ENCODE data around the gene NFIC. TPM values are rescaled to one million over a fixed set of nuclear protein-coding genes. Genes with fewer than 3 reads are reported as not detected.
A peak's percentile ranks its signal among the peaks of the same experiment; 100 is the strongest.

NFIC gene
- total and polyA plus RNA-seq, 2 of the 4 experiments (the other 2 are of a cell fraction), result 21.9 to 32.1 TPM

DNA sequence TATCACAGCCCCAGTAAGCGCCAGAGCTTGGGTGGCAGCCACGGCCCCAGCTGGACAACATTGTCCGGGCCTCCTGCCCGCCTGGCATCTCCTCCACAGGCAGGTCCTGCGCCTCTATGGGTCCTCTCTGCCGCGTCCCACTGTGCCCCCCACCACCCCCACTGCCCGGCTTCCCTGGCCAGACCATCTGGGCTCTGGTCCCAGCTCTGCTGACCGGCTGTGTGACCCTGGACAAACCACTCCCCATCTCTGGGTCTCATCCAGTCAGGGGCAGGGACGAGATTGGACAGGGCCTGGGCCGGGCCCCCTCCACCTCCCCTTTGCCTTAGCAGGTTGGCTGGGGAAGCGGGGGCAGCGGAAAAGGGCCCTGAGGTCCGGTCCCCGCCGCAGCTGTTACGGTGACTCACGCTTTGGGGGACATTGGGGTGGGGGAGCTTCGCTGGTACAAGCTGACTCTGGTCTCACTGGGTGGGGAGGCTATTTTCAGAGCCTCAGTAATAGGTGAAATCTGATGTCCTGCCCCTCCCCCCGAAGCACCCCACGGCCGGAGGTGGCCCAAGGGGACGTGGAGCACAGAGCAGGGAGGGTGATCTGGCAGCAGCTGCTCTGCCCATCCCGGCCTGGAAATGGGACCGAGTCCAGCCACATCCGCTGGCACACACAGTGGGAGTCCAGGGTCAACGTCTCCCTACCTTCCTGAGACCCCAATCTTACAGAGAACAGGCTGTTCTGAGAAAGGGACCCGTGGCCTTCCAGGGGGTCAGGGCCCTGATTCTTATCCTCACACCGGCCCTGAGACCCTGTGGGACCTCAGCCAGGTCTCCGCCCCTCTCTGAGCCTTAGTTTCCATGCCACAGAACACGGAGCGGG, 9.1 kb downstream of the NFIC start:
- Histone ChIP-seq H2BK15ac (ENCODE audit: low read depth, low read length) (0 out of 3 replicates have a peak overlapping the region, but pooled peaks have one; percentile 27), H3K9me3 (ENCODE audit: control insufficient read depth, insufficient read depth, low read length) (no peaks in the 10 kb centered on the region), H3K79me1 (ENCODE audit: low read depth in 1 of 2, low read length in 2 of 2) (peaks cover 0 to 69% of the 10 kb centered on the region in 2 experiments; a peak in 2 of 4 replicates), H3K36me3 (ENCODE audit: control insufficient read depth, insufficient read depth, low read length) (peaks cover 8% of the 10 kb centered on the region), H3K4me3 (ENCODE audit: insufficient read depth, low read depth, low read length) (no peak overlapping the region), H3K18ac (ENCODE audit: low read depth, low read length) (peak overlapping the region; percentile 22; the same call in 1 of the 2 replicates), H4K91ac (ENCODE audit: insufficient read depth, low read depth, low read length) (peak overlapping the region; percentile 52; the same call in 1 of the 2 replicates), H3K4ac (ENCODE audit: low read depth, low read length) (peak overlapping the region; percentile 78), H3K9me1 (ENCODE audit: insufficient read depth, low read length) (peaks cover 18% of the 10 kb centered on the region), H3K4me1 (ENCODE audit: control insufficient read depth, insufficient read depth, low read length) (peaks cover 24% of the 10 kb centered on the region), H4K5ac (ENCODE audit: low read depth, low read length) (no peak overlapping the region), H3K56ac (ENCODE audit: extremely low read depth, insufficient read depth, low read length) (no peak overlapping the region; the same call in 1 of the 2 replicates), H3K4me2 (ENCODE audit: low read depth, low read length) (peak overlapping the region; percentile 37), H2BK20ac (ENCODE audit: low read depth, low read length) (no peak overlapping the region), H2AK9ac (replicated peaks; ENCODE audit: low read depth, low read length, poor library complexity) (peak overlapping the region; percentile 93), H2AFZ (replicated peaks; ENCODE audit: low read length, poor library complexity) (peak overlapping the region; percentile 79), H3K27me3 (ENCODE audit: control insufficient read depth, insufficient read depth, low read length) (no peaks in the 10 kb centered on the region), H2AK5ac (ENCODE audit: low read depth, low read length) (peak overlapping the region; percentile 98), H4K20me1 (ENCODE audit: insufficient read depth, low read length) (peaks cover 88% of the 10 kb centered on the region), H3K27ac (ENCODE audit: insufficient read depth, low read length) (peak overlapping the region; percentile 66), H3K9ac (ENCODE audit: low read depth, low read length) (peak overlapping the region; percentile 26; the same call in 1 of the 2 replicates), H3K23ac (ENCODE audit: low read depth, low read length) (0 out of 2 replicates have a peak overlapping the region, but pooled peaks have one; percentile 27), H3K14ac (replicated peaks; ENCODE audit: low read depth, low read length) (peak overlapping the region; percentile 25; the same call in 1 of the 2 replicates), H4K8ac (ENCODE audit: low read depth in 2 of 2, low read length in 2 of 2) (peak overlapping the region; percentile 31 to 32; a peak in 1 of 4 replicates), H2BK120ac (ENCODE audit: low read depth, low read length) (peak overlapping the region; percentile 29; the same call in 1 of the 2 replicates), H2BK5ac (ENCODE audit: low read depth, low read length, poor library complexity, severe bottlenecking) (peak overlapping the region; percentile 81)
- DNase-seq (peak; percentile 70), ATAC-seq (ENCODE audit: low read depth) (peak; percentile 92)
- CTCF ChIA-PET, result interaction anchor here (1.0 kb wide), 1 partner anchor 53 kb away, joined by 4 read pairs; no protein-coding TSS in a partner anchor
- in situ Hi-C loops (cut with MboI; ENCODE audit: low sequenced_read_pairs), result no loop called here
- WGBS, 2 experiments (ENCODE audit: extremely low coverage in 2 of 2, insufficient read length in 1 of 2), result 38% methylated on average over 8 of the region's 32 CpGs; no CpG with 5 or more reads in 1 of the 2 experiments
- dilution Hi-C loops (cut with HindIII; ENCODE audit: low sequenced_read_pairs, unreplicated experiment), result no loop called here
- BruUV-seq (replicated peaks), result no TSS peak
- TF ChIP-seq SMC3 (IDR thresholded peaks at IDR 0.05; ENCODE audit: low read depth, low read length) (no peak), NFE2L2 (IDR thresholded peaks at IDR 0.05; ENCODE audit: low read depth, low read length) (no peak), RCOR1 (IDR thresholded peaks at IDR 0.05; ENCODE audit: insufficient replicate concordance, low read length) (peak; percentile 69), RFX5 (IDR thresholded peaks at IDR 0.05; ENCODE audit: low read depth, low read length) (no peak), MAZ (IDR thresholded peaks at IDR 0.05; ENCODE audit: borderline replicate concordance, low read depth, low read length) (peak; percentile 65; the same call in 1 of the 2 replicates), BHLHE40 (IDR thresholded peaks at IDR 0.05; ENCODE audit: low read depth, low read length) (0 out of 2 replicates have a peak, but pooled peaks have one; percentile 19), RAD21 (IDR thresholded peaks at IDR 0.05; ENCODE audit: low read length) (no peak), FOS (IDR thresholded peaks at IDR 0.05; ENCODE audit: low read depth, low read length) (peak; percentile 75), MXI1 (IDR thresholded peaks at IDR 0.05; ENCODE audit: borderline replicate concordance, low read depth, low read length) (no peak)
- TF ChIP-seq, protein P1, sequence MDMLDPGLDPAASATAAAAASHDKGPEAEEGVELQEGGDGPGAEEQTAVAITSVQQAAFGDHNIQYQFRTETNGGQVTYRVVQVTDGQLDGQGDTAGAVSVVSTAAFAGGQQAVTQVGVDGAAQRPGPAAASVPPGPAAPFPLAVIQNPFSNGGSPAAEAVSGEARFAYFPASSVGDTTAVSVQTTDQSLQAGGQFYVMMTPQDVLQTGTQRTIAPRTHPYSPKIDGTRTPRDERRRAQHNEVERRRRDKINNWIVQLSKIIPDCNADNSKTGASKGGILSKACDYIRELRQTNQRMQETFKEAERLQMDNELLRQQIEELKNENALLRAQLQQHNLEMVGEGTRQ (IDR thresholded peaks at IDR 0.05; ENCODE audit: low read depth, low read length), result no peak
- TF ChIP-seq, protein P2, sequence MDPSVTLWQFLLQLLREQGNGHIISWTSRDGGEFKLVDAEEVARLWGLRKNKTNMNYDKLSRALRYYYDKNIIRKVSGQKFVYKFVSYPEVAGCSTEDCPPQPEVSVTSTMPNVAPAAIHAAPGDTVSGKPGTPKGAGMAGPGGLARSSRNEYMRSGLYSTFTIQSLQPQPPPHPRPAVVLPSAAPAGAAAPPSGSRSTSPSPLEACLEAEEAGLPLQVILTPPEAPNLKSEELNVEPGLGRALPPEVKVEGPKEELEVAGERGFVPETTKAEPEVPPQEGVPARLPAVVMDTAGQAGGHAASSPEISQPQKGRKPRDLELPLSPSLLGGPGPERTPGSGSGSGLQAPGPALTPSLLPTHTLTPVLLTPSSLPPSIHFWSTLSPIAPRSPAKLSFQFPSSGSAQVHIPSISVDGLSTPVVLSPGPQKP (IDR thresholded peaks at IDR 0.05; ENCODE audit: borderline replicate concordance, low read depth, low read length), result no peak
- TF ChIP-seq, protein P3, sequence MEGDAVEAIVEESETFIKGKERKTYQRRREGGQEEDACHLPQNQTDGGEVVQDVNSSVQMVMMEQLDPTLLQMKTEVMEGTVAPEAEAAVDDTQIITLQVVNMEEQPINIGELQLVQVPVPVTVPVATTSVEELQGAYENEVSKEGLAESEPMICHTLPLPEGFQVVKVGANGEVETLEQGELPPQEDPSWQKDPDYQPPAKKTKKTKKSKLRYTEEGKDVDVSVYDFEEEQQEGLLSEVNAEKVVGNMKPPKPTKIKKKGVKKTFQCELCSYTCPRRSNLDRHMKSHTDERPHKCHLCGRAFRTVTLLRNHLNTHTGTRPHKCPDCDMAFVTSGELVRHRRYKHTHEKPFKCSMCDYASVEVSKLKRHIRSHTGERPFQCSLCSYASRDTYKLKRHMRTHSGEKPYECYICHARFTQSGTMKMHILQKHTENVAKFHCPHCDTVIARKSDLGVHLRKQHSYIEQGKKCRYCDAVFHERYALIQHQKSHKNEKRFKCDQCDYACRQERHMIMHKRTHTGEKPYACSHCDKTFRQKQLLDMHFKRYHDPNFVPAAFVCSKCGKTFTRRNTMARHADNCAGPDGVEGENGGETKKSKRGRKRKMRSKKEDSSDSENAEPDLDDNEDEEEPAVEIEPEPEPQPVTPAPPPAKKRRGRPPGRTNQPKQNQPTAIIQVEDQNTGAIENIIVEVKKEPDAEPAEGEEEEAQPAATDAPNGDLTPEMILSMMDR (conservative IDR thresholded peaks at IDR 0.05; ENCODE audit: low read depth, low read length), result no peak
- intact Hi-C loops (cut with micrococcal nuclease), result no loop called here
- POLR2A ChIA-PET (ENCODE audit: unreplicated experiment), result no interaction called here
